GM12801 (cell line): ENCODE data around the gene ASB6.

Source experiments
- TF ChIP-seq, protein P1 (sequence below): IDR thresholded peaks from one replicate; pipeline ENCODE4 v1.5.1; 2011; ENCODE audit warnings: control low read depth; ENCODE audit not compliant: insufficient read length; ENCODE audit errors: extremely low read depth

ASB6 gene

GRCh38 chr9:129635099-129636065 lies 6.6 kb downstream of the ASB6 start:
- TF ChIP-seq, protein P1, sequence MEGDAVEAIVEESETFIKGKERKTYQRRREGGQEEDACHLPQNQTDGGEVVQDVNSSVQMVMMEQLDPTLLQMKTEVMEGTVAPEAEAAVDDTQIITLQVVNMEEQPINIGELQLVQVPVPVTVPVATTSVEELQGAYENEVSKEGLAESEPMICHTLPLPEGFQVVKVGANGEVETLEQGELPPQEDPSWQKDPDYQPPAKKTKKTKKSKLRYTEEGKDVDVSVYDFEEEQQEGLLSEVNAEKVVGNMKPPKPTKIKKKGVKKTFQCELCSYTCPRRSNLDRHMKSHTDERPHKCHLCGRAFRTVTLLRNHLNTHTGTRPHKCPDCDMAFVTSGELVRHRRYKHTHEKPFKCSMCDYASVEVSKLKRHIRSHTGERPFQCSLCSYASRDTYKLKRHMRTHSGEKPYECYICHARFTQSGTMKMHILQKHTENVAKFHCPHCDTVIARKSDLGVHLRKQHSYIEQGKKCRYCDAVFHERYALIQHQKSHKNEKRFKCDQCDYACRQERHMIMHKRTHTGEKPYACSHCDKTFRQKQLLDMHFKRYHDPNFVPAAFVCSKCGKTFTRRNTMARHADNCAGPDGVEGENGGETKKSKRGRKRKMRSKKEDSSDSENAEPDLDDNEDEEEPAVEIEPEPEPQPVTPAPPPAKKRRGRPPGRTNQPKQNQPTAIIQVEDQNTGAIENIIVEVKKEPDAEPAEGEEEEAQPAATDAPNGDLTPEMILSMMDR, result no peak

DNA sequence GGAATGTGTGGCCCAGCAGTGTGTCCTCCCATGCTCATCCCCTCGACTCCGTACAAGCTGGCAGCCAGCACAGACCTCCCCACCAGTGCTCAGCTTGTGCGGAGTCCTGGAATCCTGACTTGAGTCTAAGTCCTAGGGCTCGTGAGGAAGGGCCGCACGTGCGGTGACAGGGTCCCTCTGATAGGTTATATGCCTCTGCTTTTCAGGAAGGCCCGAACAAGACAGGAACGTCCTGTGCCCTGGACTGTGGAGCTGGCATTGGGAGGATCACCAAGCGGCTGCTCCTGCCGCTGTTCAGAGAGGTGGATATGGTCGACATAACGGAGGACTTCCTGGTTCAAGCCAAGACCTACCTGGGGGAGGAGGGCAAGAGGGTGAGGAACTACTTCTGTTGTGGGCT lies 8.1 kb downstream of the ASB6 start:
- TF ChIP-seq, protein P1, result no peak

- TF ChIP-seq, protein P1, result no peak
These were observed 8.7 kb downstream of the ASB6 start for GRCh38 chr9:129633207-129633606.

- TF ChIP-seq, protein P1, result no peak
These were observed 9.5 kb downstream of the ASB6 start for GRCh38 chr9:129632460-129632859.

DNA sequence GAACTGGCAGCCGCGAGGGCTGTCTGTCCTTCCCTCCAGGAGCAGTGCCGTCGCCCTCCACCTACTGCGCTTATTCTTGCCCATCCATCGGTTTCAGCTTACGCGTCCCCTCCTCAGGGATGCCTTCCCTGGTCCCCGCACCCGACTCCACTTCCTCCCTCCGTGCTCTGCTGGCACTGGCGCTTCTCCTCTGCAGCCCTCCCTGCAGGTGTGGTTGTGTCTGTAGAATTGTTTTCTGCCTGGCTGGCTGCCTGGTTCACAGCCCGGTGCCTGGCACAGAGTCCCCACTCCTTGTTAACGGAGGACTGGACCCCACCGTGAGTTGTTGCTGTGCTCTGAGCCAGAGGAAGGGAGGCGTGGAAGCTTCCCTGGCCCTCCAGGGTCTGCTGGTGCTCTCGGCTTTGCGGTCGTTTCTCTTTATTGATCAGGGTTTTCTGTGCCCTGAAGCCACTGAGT lies 10.2 kb downstream of the ASB6 start:
- TF ChIP-seq, protein P1, result no peak

- TF ChIP-seq, protein P1, result no peak
These were observed 10.8 kb downstream of the ASB6 start for GRCh38 chr9:129630967-129631673.

DNA sequence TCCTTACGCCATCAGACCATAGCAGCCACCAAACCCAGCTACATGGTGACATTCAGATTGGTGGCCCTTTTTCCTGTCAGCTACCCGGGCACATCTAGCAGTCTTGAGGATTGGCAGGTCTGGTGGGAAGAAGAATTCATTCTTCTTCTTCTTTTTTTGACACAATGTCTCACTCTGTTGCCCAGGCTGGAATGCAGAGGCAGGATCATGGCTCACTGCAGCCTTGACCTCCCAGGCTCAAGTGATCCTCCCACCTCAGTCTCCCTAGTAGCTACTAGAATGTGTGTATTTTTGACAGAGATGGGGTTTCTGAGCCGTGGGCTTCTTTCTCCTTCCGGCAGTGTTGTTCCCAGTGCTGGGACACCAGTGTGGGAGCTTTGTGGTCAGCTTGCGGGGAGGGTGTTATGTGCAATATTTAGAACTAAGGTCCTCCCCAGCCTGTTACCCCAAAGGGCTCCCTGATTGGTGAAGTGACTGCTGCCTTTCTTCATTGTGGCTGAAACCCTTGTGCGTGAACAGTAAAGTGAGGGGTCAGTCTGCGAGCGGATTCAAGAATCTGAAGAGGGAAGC lies 12.6 kb downstream of the ASB6 start:
- TF ChIP-seq, protein P1, result no peak
